PC-9 (cell line): ENCODE measurements around the gene ACTG1.

Experiments
- EZH2 ChIP-seq: fragments of 200-600 bp; sonication (generic); IDR thresholded peaks from 2 replicates; pipeline ENCODE4 v1.8.0; 2017; ENCODE audit warnings: antibody characterized with exemption, low read depth
- TF ChIP-seq, protein P1 (sequence below): fragments of 200-600 bp; sonication (generic); conservative IDR thresholded peaks from 2 replicates; pipeline ENCODE4 v1.6.1; 2017; ENCODE audit warnings: mixed run types, antibody characterized with exemption, mild to moderate bottlenecking, moderate library complexity

DNA sequence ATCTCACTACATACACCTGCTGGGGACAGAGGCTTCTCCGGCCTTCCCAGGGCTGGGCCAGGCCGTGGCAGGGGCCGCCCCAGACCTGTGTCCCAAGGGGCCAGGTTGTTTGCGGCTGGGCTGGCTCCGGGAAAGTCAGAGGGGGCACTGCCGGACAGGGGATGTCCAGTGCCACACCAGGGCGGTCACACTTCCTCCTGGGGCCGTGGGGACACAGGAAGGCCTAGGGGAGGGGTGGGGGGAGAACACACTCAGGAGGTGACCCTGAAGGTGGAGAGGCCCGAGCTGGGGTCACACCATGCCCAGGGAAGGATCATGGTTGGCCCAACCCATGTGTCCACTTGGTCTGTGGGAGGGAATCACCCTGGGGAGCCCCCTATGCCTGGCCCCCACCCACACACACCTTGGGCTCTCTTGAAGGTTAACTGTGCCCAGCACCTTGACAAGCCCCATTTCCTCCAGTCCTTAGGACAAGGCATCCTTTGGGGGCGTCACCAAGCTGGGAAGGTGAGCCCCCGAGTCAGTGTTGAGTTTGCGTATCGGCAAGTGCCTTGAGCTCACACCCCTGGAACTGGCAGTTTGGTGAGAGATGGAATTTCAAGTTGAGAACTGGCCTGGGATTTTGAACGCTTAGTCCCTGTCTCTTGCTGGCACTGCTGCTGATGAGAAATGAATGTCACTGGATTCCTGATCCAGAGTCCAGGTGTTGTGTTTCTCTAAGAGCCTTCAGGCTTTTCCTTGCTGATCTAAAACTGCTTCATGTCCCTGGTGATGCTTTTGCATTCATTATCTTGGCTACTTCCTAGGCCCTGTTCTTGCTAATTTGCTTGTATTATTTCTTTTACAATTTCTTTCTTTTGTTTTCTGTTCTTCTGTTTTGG is 7.7 kb upstream of the ACTG1 start:
- TF ChIP-seq, protein P1, sequence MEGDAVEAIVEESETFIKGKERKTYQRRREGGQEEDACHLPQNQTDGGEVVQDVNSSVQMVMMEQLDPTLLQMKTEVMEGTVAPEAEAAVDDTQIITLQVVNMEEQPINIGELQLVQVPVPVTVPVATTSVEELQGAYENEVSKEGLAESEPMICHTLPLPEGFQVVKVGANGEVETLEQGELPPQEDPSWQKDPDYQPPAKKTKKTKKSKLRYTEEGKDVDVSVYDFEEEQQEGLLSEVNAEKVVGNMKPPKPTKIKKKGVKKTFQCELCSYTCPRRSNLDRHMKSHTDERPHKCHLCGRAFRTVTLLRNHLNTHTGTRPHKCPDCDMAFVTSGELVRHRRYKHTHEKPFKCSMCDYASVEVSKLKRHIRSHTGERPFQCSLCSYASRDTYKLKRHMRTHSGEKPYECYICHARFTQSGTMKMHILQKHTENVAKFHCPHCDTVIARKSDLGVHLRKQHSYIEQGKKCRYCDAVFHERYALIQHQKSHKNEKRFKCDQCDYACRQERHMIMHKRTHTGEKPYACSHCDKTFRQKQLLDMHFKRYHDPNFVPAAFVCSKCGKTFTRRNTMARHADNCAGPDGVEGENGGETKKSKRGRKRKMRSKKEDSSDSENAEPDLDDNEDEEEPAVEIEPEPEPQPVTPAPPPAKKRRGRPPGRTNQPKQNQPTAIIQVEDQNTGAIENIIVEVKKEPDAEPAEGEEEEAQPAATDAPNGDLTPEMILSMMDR: no peak
- no peak for TF ChIP-seq EZH2
